C4-2B (cell line): Measurements from ENCODE around the gene ROR1.

Experiments used
- CTCF ChIP-seq: fragments of 450-650 bp; conservative IDR thresholded peaks from 2 replicates; pipeline ENCODE4 v1.5.1; 2017; ENCODE audit warnings: mild to moderate bottlenecking
- ZFX ChIP-seq: fragments of 450-650 bp; IDR thresholded peaks from 2 replicates; pipeline ENCODE4 v1.6.1; 2017

- no peak for TF ChIP-seq CTCF
- no peak for TF ChIP-seq ZFX
Measured at GRCh38 chr1:63748046-63748580, 25.7 kb upstream of the ROR1 start.
